HepG2 (cell line): ENCODE data around the gene IQGAP3. TPM values are rescaled to one million over a fixed set of nuclear protein-coding genes. Genes with fewer than 3 reads are reported as not detected.

Experiments
- ATAC-seq: fragments of 200-7000 bp; cut with Tn5 transposase; 3 replicates; pipeline ENCODE4 v1.9.1; 2020; ENCODE audit warnings: mild to moderate bottlenecking, moderate library complexity
- BruUV-seq: library from RNA; stranded (reverse); fragments of 400-500 nt; replicated peaks from 2 replicates; lab custom pipeline; 2021; lab: Mats Ljungman, UMichigan
- CTCF ChIA-PET: fragments of 300-600 bp; formaldehyde crosslinking; extraction: SDS; loops from one replicate; lab custom pipeline; 2021; ENCODE audit warnings: low total read pairs, inconsistent platforms, low intra/inter-chr PET ratio; lab: Yijun Ruan, JAX
- POLR2A ChIA-PET: fragments of 350-600 bp; sonication (Branson Sonifier 250); formaldehyde crosslinking; loops from one replicate; lab custom pipeline; 2020; ENCODE audit warnings: antibody characterized with exemption, inconsistent platforms; lab: Yijun Ruan, JAX
- DNase-seq: peaks from one replicate; pipeline ENCODE4 v3.0.0-alpha.2; 2015; ENCODE audit warnings: low spot score
- FAIRE-seq: peaks from 3 replicates; lab custom pipeline; 2011; peaks lifted over from hg19 to GRCh38; lab: Jason Lieb, UNC
- H2AFZ ChIP-seq: one replicate; pipeline ENCODE4 v1.6.1; 2011; ENCODE audit warnings: low read length, inconsistent platforms
- H3K27ac ChIP-seq: fragments of 300-600 bp; 3 replicates; pipeline ENCODE4 v1.8.0; 2011; ENCODE audit warnings: mixed run types, mild to moderate bottlenecking, mixed read lengths, low read length, inconsistent platforms; ENCODE audit not compliant: insufficient read depth; ENCODE audit errors: extremely low read length
- H3K27me3 ChIP-seq, 2 experiments: fragments of 200-600 bp in 1 of 2; 2 replicates in 1 of 2; 3 replicates in 1 of 2; pipeline versions ENCODE4 v1.6.0 to v1.8.0; 2011; ENCODE audit warnings: low read length in 2 of 2, mild to moderate bottlenecking in 2 of 2, moderate library complexity in 2 of 2, inconsistent platforms in 1 of 2; ENCODE audit not compliant: insufficient read depth in 2 of 2, control insufficient read depth in 1 of 2
- H3K36me3 ChIP-seq, 2 experiments: fragments of 200-600 bp in 1 of 2; replicated peaks in 1 of 2; 2 replicates in 1 of 2; 3 replicates in 1 of 2; pipeline versions ENCODE4 v1.5.1 to v1.8.0; 2011; ENCODE audit warnings: low read length in 2 of 2, inconsistent platforms in 1 of 2; ENCODE audit not compliant: insufficient read depth in 2 of 2, control insufficient read depth in 1 of 2
- H3K4me1 ChIP-seq: 2 replicates; pipeline ENCODE4 v1.5.1; 2012; ENCODE audit warnings: low read length, inconsistent platforms; ENCODE audit not compliant: insufficient read depth
- H3K4me2 ChIP-seq: 2 replicates; pipeline ENCODE4 v1.6.0; 2011; ENCODE audit warnings: low read depth, low read length, inconsistent platforms
- H3K4me3 ChIP-seq, 3 experiments: fragments of 200-600 bp in 1 of 3; sonication (generic), shearing (Covaris generic) in 1 of 3; replicated peaks in 1 of 3; 2 replicates each; pipeline ENCODE4 v1.5.1; 2011 to 2016; ENCODE audit warnings: low read length in 3 of 3, inconsistent platforms in 2 of 3, low read depth in 2 of 3, mild to moderate bottlenecking in 2 of 3, control low read depth in 1 of 3, mixed read lengths in 1 of 3; ENCODE audit not compliant: insufficient read depth in 1 of 3
- H3K79me2 ChIP-seq: one replicate; pipeline ENCODE4 v1.6.1; 2011; ENCODE audit warnings: low read length, inconsistent platforms; ENCODE audit not compliant: insufficient read depth
- H3K9ac ChIP-seq: 2 replicates; pipeline ENCODE4 v1.6.0; 2011; ENCODE audit warnings: mild to moderate bottlenecking, low read depth, low read length, inconsistent platforms; ENCODE audit not compliant: insufficient read depth
- H3K9me3 ChIP-seq: 2 replicates; pipeline ENCODE4 v1.5.1; 2012; ENCODE audit warnings: mild to moderate bottlenecking, low read length
- H4K20me1 ChIP-seq: 2 replicates; pipeline ENCODE4 v1.6.0; 2011; ENCODE audit warnings: inconsistent platforms, mild to moderate bottlenecking, low read length, moderate library complexity; ENCODE audit not compliant: insufficient read depth
- FOXC1 ChIP-seq: sonication (generic); formaldehyde crosslinking; IDR thresholded peaks from 2 replicates; pipeline ENCODE4 v1.8.0; 2022; ENCODE audit warnings: mild to moderate bottlenecking, missing genetic modification reagents, borderline replicate concordance
- FOXP1 ChIP-seq, 2 experiments: fragments of 450-650 bp in 1 of 2; IDR thresholded peaks; 2 replicates each; pipeline ENCODE4 v1.6.1; 2017 to 2018; ENCODE audit warnings: antibody characterized with exemption in 1 of 2
- KLF9 ChIP-seq: IDR thresholded peaks from 2 replicates; pipeline ENCODE4 v1.6.1; 2016; ENCODE audit warnings: low read depth
- MYC ChIP-seq: sonication (generic); formaldehyde crosslinking; IDR thresholded peaks from 2 replicates; pipeline ENCODE4 v1.9.0; 2021; ENCODE audit warnings: missing genetic modification reagents, borderline replicate concordance
- PITX1 ChIP-seq: sonication (generic); formaldehyde crosslinking; IDR thresholded peaks from 2 replicates; pipeline ENCODE4 v1.5.1; 2020; ENCODE audit warnings: mild to moderate bottlenecking, missing genetic modification reagents
- SOX5 ChIP-seq: IDR thresholded peaks from 2 replicates; pipeline ENCODE4 v1.6.1; 2016; ENCODE audit warnings: borderline replicate concordance
- TRIM24 ChIP-seq: sonication (generic); formaldehyde crosslinking; IDR thresholded peaks from 2 replicates; pipeline ENCODE4 v1.8.0; 2022; ENCODE audit warnings: mild to moderate bottlenecking, missing genetic modification reagents
- TSC22D2 ChIP-seq: sonication (generic); formaldehyde crosslinking; IDR thresholded peaks from 2 replicates; pipeline ENCODE4 v1.5.1; 2020; ENCODE audit warnings: missing genetic modification reagents, mild to moderate bottlenecking, borderline replicate concordance
- XRCC5 ChIP-seq: fragments of 200-400 bp; formaldehyde crosslinking; optimal IDR thresholded peaks from 2 replicates; pipeline ENCODE3; 2017; ENCODE audit warnings: mild to moderate bottlenecking, low read length
- ZBTB44 ChIP-seq: sonication (generic); formaldehyde crosslinking; IDR thresholded peaks from 2 replicates; pipeline ENCODE4 v1.4.0; 2020; ENCODE audit warnings: missing genetic modification reagents
- ZNF121 ChIP-seq: sonication (generic); formaldehyde crosslinking; IDR thresholded peaks from 2 replicates; pipeline ENCODE4 v1.5.0; 2020; ENCODE audit warnings: mild to moderate bottlenecking, missing genetic modification reagents
- ZNF367 ChIP-seq: sonication (generic); formaldehyde crosslinking; IDR thresholded peaks from 2 replicates; pipeline ENCODE4 v1.4.0; 2020; ENCODE audit warnings: missing genetic modification reagents, borderline replicate concordance
- WGBS: methylation state at CpG from one replicate; pipeline ENCODE4 v1.1.6; 2017; ENCODE audit warnings: low lambda C conversion rate; 5-methylcytosine and 5-hydroxymethylcytosine counted together
- in situ Hi-C: cut with HindIII; loops from 2 replicates; pipeline ENCODE4 v1.10.0; 2017; ENCODE audit warnings: low pct_unique_long_range_greater_than_20kb; ENCODE audit not compliant: extremely low pct_ligation_motif_present
- intact Hi-C: fragments of 100-400 bp; cut with micrococcal nuclease; formaldehyde crosslinking; loops from one replicate; pipeline ENCODE4 v1.10.0; 2022; ENCODE audit not compliant: unreplicated experiment
- polyA plus RNA-seq, 8 experiments: library from polyadenylated mRNA; depleted of rRNA in 3 of 8; stranded (reverse) in 7 of 8; unstranded in 1 of 8; fragments of >200 nt; fragmentation: Illumina TruSeq in 4 of 8; extraction: Trizol in 4 of 8; gene quantifications; 2 replicates each; pipeline versions ENCODE4 v1.2.1 to v1.2.3, GENCODE V29; 2011 to 2016; ENCODE audit warnings: low read depth in 4 of 8, missing spikeins in 1 of 8, mixed read lengths in 1 of 8; ENCODE audit not compliant: insufficient read depth in 1 of 8
- total RNA-seq, 5 experiments: library from RNA; depleted of rRNA; stranded (reverse); fragments of >200 nt; fragmentation: Illumina TruSeq; extraction: Trizol; gene quantifications; 2 replicates each; pipeline ENCODE4 v1.2.3, GENCODE V29; 2016; ENCODE audit warnings: low read depth in 1 of 5
- TF ChIP-seq, protein P1 (sequence below): IDR thresholded peaks from 2 replicates; pipeline ENCODE4 v1.6.1; 2018; ENCODE audit warnings: missing genetic modification reagents

IQGAP3 gene
- total and polyA plus RNA-seq, 2 of the 13 experiments (the other 11 are each of a cell fraction or from before 2014, with no cell fraction given), result 13.5 to 14.1 TPM

DNA sequence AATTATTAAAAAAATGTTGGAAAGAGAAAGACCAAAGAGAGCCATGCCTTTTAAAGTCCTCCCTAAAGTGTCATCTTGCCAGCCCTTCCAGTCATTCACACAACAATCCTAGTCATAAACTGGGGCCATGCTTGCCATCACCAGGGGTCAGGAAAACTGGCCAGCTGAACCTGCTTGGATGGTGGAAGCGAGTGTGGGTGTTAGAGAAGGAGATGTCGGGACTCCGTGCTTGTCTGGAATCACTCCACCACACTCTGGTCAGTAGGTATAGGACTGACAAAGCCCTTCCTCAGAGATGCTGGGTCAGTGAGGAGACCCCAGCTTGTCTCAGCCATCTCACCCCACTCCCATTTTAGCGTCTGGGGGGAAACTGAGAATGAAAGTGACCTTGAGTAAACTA is 43.6 kb upstream of the IQGAP3 start:
- Histone ChIP-seq H3K27ac (no peak overlapping the region), H2AFZ (no peak overlapping the region), H3K9ac (no peak overlapping the region), H3K79me2 (no peaks in the 10 kb centered on the region), H4K20me1 (no peaks in the 10 kb centered on the region), H3K4me2 (peak overlapping the region; percentile 64), H3K4me1 (peaks cover 39% of the 10 kb centered on the region), H3K27me3 (peaks cover 3 to 19% of the 10 kb centered on the region in 2 experiments; a peak in 4 of 5 replicates), H3K9me3 (no peaks in the 10 kb centered on the region), H3K36me3 (no peaks in the 10 kb centered on the region), H3K4me3 (peak overlapping the region in 1 of 3 experiments; percentile 18; a peak in 1 of 6 replicates)
- DNase-seq (no peak), FAIRE-seq (no peak), ATAC-seq (peak; percentile 46)
- intact Hi-C loops (no loop called here), in situ Hi-C loops (no loop called here)
- BruUV-seq, result no TSS peak
- 17% methylated on average over 4 of the region's 4 CpGs for WGBS
- POLR2A ChIA-PET, result no interaction called here
- CTCF ChIA-PET, result interaction anchor here (1.2 kb wide), 1 partner anchor 12 kb away, joined by 3 read pairs; no protein-coding TSS in a partner anchor
- TF ChIP-seq ZNF121 (CRISPR knock-in tag), result peak; percentile 53
- TF ChIP-seq ZBTB44 (CRISPR knock-in tag), result no peak

DNA sequence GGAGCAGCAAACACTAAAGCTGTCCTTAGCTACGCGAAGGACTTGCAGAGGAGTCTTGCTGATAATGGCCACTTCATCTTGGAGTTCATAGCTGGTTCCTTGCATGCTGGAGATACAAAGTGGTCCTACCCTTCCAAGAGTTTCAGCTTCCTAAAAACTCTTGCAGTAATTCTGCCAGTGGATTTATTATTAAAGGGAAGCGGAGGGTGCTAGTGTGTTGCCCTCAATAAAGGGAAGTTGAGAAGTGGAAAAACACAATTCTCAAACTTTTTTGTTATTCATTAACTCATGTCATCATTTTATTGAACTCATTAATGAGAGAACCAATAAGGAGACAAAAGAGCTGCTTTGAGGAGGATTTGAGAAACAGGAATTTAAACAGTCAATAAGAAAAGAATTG is 40.3 kb upstream of the IQGAP3 start:
- BruUV-seq, result no TSS peak
- no peaks in the 10 kb centered on the region for H3K9me3 ChIP-seq
- no peak overlapping the region for H3K4me3 ChIP-seq
- in situ Hi-C loops, result no loop called here
- peaks cover 2 to 4% of the 10 kb centered on the region in 2 experiments; a peak in 2 of 5 replicates for H3K27me3 ChIP-seq
- ChIA-PET POLR2A (interaction anchor here (1.5 kb wide), 1 partner anchor 21 kb away, joined by 3 read pairs; no protein-coding TSS in a partner anchor), CTCF (no interaction called here)
- no peak overlapping the region for H2AFZ ChIP-seq
- H3K9ac ChIP-seq, result no peak overlapping the region
- FAIRE-seq, result no peak
- H3K36me3 ChIP-seq, result no peaks in the 10 kb centered on the region
- H3K27ac ChIP-seq, result no peak overlapping the region
- no peak overlapping the region for H3K4me2 ChIP-seq
- no peak for ATAC-seq
- no peaks in the 10 kb centered on the region for H3K79me2 ChIP-seq
- no peaks in the 10 kb centered on the region for H4K20me1 ChIP-seq
- peaks cover 49% of the 10 kb centered on the region for H3K4me1 ChIP-seq
- DNase-seq, result no peak
- no peak for TF ChIP-seq MYC (CRISPR knock-in tag)
- TF ChIP-seq, protein P1, sequence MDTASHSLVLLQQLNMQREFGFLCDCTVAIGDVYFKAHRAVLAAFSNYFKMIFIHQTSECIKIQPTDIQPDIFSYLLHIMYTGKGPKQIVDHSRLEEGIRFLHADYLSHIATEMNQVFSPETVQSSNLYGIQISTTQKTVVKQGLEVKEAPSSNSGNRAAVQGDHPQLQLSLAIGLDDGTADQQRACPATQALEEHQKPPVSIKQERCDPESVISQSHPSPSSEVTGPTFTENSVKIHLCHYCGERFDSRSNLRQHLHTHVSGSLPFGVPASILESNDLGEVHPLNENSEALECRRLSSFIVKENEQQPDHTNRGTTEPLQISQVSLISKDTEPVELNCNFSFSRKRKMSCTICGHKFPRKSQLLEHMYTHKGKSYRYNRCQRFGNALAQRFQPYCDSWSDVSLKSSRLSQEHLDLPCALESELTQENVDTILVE (CRISPR knock-in tag), result no peak
- TF ChIP-seq TRIM24, result no peak
- no peak for TF ChIP-seq TSC22D2 (CRISPR knock-in tag)
- TF ChIP-seq PITX1 (CRISPR knock-in tag), result no peak
- TF ChIP-seq KLF9 (CRISPR knock-in tag), result no peak
- TF ChIP-seq SOX5, result no peak
- no peak for TF ChIP-seq FOXC1 (CRISPR knock-in tag)
- TF ChIP-seq ZNF367 (CRISPR knock-in tag), result no peak
- no peak for TF ChIP-seq FOXP1 (IDR thresholded peaks at IDR 0.05)
- no peak for TF ChIP-seq FOXP1 (CRISPR knock-in tag; IDR thresholded peaks at IDR 0.05)
- no peak for TF ChIP-seq XRCC5
- intact Hi-C loops, result no loop called here
- 26% methylated on average over 3 of the region's 3 CpGs for WGBS
